HG02623 (cell line): ENCODE measurements around the gene MRLN.

Experiments used
- ATAC-seq: cut with Tn5 transposase; IDR thresholded peaks from one replicate; pipeline ENCODE4 v1.9.1; 2021; ENCODE audit warnings: moderate library complexity; ENCODE audit not compliant: unreplicated experiment

MRLN gene

GRCh38 chr10:59706851-59707797 lies 46.1 kb downstream of the MRLN start:
- no peak for ATAC-seq

- no peak for ATAC-seq
These were observed 47.3 kb downstream of the MRLN start for GRCh38 chr10:59705931-59706330.

- ATAC-seq = no peak
These were observed 48.6 kb downstream of the MRLN start for GRCh38 chr10:59704630-59705029.

- no peak for ATAC-seq
These were observed 50.9 kb downstream of the MRLN start for GRCh38 chr10:59702347-59702746.

- ATAC-seq = no peak
These were observed 52.5 kb downstream of the MRLN start for GRCh38 chr10:59700709-59701108.

GRCh38 chr10:59698326-59698725 lies 54.9 kb downstream of the MRLN start:
- ATAC-seq = no peak

- ATAC-seq = no peak
These were observed 57.6 kb downstream of the MRLN start for GRCh38 chr10:59695637-59696036.

- no peak for ATAC-seq
These were observed 58.3 kb downstream of the MRLN start for GRCh38 chr10:59694936-59695335.

GRCh38 chr10:59692113-59692512 lies 61.1 kb downstream of the MRLN start:
- ATAC-seq = no peak

- no peak for ATAC-seq
These were observed 64.3 kb downstream of the MRLN start for GRCh38 chr10:59688921-59689351.

GRCh38 chr10:59687657-59688056 lies 65.6 kb downstream of the MRLN start:
- ATAC-seq = no peak
